NB4 (cell line): ENCODE results near the gene DTX3.

ENCODE experiments used
- POLR2A ChIP-seq: IDR thresholded peaks from 2 replicates; pipeline ENCODE4 v1.6.1; 2011; ENCODE audit warnings: mild to moderate bottlenecking; ENCODE audit not compliant: insufficient read length; ENCODE audit errors: extremely low read depth
- TF ChIP-seq, protein P1 (sequence below): IDR thresholded peaks from one replicate; pipeline ENCODE4 v1.5.1; 2012; ENCODE audit warnings: low read depth, low read length
- TF ChIP-seq, protein P2 (sequence below): IDR thresholded peaks from 2 replicates; pipeline ENCODE4 v1.6.1; 2011; ENCODE audit warnings: low read depth, low read length

DNA sequence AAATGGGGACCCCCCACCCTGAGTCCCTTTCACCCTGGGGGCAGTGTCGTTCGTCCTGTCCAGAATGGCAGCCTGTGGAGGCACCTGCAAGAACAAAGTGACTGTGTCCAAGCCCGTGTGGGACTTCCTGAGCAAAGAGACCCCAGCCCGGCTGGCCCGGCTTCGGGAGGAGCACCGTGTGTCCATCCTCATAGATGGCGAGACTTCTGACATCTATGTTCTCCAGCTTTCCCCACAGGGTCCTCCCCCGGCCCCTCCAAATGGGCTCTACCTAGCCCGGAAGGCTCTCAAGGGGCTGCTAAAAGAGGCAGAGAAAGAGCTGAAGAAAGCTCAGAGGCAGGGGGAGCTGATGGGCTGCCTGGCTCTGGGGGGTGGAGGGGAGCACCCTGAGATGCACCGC, 2.2 kb downstream of the DTX3 start:
- TF ChIP-seq, protein P1, sequence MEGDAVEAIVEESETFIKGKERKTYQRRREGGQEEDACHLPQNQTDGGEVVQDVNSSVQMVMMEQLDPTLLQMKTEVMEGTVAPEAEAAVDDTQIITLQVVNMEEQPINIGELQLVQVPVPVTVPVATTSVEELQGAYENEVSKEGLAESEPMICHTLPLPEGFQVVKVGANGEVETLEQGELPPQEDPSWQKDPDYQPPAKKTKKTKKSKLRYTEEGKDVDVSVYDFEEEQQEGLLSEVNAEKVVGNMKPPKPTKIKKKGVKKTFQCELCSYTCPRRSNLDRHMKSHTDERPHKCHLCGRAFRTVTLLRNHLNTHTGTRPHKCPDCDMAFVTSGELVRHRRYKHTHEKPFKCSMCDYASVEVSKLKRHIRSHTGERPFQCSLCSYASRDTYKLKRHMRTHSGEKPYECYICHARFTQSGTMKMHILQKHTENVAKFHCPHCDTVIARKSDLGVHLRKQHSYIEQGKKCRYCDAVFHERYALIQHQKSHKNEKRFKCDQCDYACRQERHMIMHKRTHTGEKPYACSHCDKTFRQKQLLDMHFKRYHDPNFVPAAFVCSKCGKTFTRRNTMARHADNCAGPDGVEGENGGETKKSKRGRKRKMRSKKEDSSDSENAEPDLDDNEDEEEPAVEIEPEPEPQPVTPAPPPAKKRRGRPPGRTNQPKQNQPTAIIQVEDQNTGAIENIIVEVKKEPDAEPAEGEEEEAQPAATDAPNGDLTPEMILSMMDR = no peak
- TF ChIP-seq POLR2A = no peak
- TF ChIP-seq, protein P2, sequence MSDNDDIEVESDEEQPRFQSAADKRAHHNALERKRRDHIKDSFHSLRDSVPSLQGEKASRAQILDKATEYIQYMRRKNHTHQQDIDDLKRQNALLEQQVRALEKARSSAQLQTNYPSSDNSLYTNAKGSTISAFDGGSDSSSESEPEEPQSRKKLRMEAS = no peak
